Activated B cell treated with CpG ODN at 0.5 μM for 24 hours (primary cell): ENCODE results near the gene NEK9. TPM values are rescaled to one million over a fixed set of nuclear protein-coding genes. Genes with fewer than 3 reads are reported as not detected.
A peak's percentile ranks its signal among the peaks of the same experiment; 100 is the strongest.

Source experiments
- ATAC-seq: fragments of 200-7000 bp; cut with Tn5 transposase; one replicate; pipeline ENCODE4 v1.10.0; 2021; ENCODE audit warnings: low read depth, mild to moderate bottlenecking, moderate library complexity
- CTCF ChIA-PET: fragments of 350-600 bp; sonication (Branson Sonifier 250); formaldehyde crosslinking; loops from one replicate; lab custom pipeline; 2021; ENCODE audit warnings: antibody characterized with exemption; lab: Charles Lee
- POLR2A ChIA-PET: fragments of 350-600 bp; sonication (Branson Sonifier 250); formaldehyde crosslinking; loops from one replicate; lab custom pipeline; 2021; ENCODE audit warnings: antibody characterized with exemption; lab: Charles Lee
- DNase-seq: peaks from one replicate; pipeline ENCODE4 v3.0.0; 2022
- H3K27ac Mint-ChIP-seq: one replicate; pipeline ENCODE4 v1.8.0; 2020; ENCODE audit warnings: mixed read lengths
- H3K27me3 Mint-ChIP-seq: one replicate; pipeline ENCODE4 v1.8.0; 2021; ENCODE audit warnings: mixed read lengths
- H3K36me3 Mint-ChIP-seq: one replicate; pipeline ENCODE4 v1.8.0; 2021; ENCODE audit warnings: low read depth, mixed read lengths
- H3K4me1 Mint-ChIP-seq: one replicate; pipeline ENCODE4 v1.8.0; 2021; ENCODE audit warnings: mixed read lengths
- H3K4me3 Mint-ChIP-seq: one replicate; pipeline ENCODE4 v1.8.0; 2020; ENCODE audit warnings: mild to moderate bottlenecking, mixed read lengths
- H3K9me3 Mint-ChIP-seq: one replicate; pipeline ENCODE4 v1.8.0; 2020; ENCODE audit warnings: mixed read lengths
- intact Hi-C: fragments of 100-400 bp; cut with micrococcal nuclease; formaldehyde crosslinking; loops from one replicate; pipeline ENCODE4 v1.15.1; 2024
- total RNA-seq: library from RNA; stranded (reverse); gene quantifications from 2 replicates; pipeline ENCODE4 v1.2.3, GENCODE V29; 2022
- TF ChIP-seq, protein P1 (sequence below): fragments of 200-600 bp; IDR thresholded peaks from one replicate; pipeline ENCODE4 v1.8.0; 2022; ENCODE audit warnings: antibody characterized with exemption, mild to moderate bottlenecking

The NEK9 gene
- total RNA-seq, 1 donor from 2014 or later, result 97.7 TPM

DNA sequence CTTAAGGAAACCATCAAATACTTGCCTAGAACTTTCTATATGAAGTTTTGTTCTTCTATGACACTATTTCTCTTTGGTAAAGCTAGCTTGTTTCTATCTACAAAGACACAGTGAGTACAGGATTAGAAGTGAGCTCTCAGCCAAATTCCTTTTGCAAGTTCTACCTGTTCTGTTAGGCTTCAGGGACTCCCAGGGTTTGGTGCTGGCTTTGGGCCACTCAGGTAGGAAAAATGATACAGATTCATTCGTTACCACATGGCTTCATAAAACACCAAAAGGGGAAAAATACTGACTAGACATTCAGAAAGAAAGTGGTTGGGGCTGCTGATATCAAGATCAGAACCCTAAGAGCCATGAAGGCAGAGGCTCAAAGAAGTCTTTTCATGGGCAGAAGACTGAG lies 43.6 kb downstream of the NEK9 start:
- ChIA-PET POLR2A (interaction anchor here (0.6 kb wide), 1 partner anchor 40 kb away, joined by 3 read pairs; no protein-coding TSS in a partner anchor), CTCF (interaction anchor here (0.6 to 2.3 kb wide), 4 partner anchors 20 to 494 kb away, joined by 3 to 9 read pairs (median 3); no protein-coding TSS in a partner anchor)
- ATAC-seq (no peak), DNase-seq (no peak)
- no peaks in the 10 kb centered on the region for H3K9me3 Mint-ChIP-seq
- no peak overlapping the region for H3K27ac Mint-ChIP-seq
- no peaks in the 10 kb centered on the region for H3K27me3 Mint-ChIP-seq
- TF ChIP-seq, protein P1, sequence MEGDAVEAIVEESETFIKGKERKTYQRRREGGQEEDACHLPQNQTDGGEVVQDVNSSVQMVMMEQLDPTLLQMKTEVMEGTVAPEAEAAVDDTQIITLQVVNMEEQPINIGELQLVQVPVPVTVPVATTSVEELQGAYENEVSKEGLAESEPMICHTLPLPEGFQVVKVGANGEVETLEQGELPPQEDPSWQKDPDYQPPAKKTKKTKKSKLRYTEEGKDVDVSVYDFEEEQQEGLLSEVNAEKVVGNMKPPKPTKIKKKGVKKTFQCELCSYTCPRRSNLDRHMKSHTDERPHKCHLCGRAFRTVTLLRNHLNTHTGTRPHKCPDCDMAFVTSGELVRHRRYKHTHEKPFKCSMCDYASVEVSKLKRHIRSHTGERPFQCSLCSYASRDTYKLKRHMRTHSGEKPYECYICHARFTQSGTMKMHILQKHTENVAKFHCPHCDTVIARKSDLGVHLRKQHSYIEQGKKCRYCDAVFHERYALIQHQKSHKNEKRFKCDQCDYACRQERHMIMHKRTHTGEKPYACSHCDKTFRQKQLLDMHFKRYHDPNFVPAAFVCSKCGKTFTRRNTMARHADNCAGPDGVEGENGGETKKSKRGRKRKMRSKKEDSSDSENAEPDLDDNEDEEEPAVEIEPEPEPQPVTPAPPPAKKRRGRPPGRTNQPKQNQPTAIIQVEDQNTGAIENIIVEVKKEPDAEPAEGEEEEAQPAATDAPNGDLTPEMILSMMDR, result no peak
- no peak overlapping the region for H3K4me3 Mint-ChIP-seq
- H3K4me1 Mint-ChIP-seq, result no peaks in the 10 kb centered on the region
- H3K36me3 Mint-ChIP-seq, result peaks cover 69% of the 10 kb centered on the region
- intact Hi-C loops, result no loop called here

DNA sequence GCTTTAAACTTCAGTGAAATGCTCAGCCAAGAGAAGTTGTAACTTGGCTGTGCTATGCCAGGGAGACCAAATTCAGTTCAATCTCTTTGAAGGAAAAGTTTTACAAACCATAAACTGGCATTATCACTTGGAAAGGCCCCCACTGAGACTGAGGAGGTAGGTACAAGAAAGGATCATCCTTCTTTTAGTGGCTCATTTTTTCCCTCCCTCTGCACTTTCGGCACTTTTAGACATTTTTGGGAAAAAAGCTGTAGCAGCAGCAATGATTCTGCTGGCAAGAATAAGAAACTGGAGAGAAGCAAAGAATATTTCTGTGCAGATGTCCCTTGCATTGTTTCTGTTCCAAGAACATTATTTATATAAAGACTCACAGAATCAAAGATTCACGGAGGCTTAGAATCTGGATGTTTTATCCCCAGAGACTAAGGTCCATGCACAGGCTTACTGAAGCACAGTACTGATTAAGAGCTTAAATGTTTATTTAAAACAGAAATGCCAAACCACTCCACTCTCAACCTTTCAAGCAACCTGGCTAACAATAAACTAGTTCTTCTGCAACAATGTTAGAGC lies 45.1 kb downstream of the NEK9 start:
- ATAC-seq, result no peak
- POLR2A ChIA-PET, result no interaction called here
- H3K36me3 Mint-ChIP-seq, result peaks cover 53% of the 10 kb centered on the region
- H3K4me3 Mint-ChIP-seq, result no peak overlapping the region
- intact Hi-C loops, result no loop called here
- no peak for DNase-seq
- TF ChIP-seq, protein P1, result no peak
- no peaks in the 10 kb centered on the region for H3K4me1 Mint-ChIP-seq
- CTCF ChIA-PET, result interaction anchor here (1.2 to 2.3 kb wide), 2 partner anchors 176 to 221 kb away, joined by 3 to 9 read pairs; no protein-coding TSS in a partner anchor
- H3K27me3 Mint-ChIP-seq, result no peaks in the 10 kb centered on the region
- no peaks in the 10 kb centered on the region for H3K9me3 Mint-ChIP-seq
- no peak overlapping the region for H3K27ac Mint-ChIP-seq

DNA sequence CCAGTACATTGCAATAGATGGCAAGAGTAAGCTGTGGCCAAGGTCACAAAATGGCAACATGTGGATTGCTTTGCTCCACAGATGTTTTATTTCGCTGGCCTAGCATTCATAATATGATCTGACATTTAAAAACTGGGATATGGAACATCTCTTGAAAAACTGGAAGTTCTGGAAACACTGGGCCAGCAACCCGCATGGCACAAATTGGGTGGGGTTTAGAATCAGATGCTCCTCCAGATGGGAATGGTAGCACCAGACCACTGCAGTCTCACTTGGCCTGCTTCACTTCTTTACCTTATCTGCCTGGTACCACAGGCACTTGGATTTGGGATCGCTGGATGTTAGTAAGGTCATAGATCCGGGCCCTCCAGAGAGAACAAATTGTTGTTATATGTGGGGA lies 47.3 kb downstream of the NEK9 start:
- no peaks in the 10 kb centered on the region for H3K27me3 Mint-ChIP-seq
- POLR2A ChIA-PET, result interaction anchor here (0.6 kb wide), 1 partner anchor 98 kb away, joined by 7 read pairs; no protein-coding TSS in a partner anchor
- ATAC-seq, result no peak
- TF ChIP-seq, protein P1, result no peak
- H3K4me3 Mint-ChIP-seq, result no peak overlapping the region
- intact Hi-C loops, result no loop called here
- no peaks in the 10 kb centered on the region for H3K4me1 Mint-ChIP-seq
- no peak for DNase-seq
- H3K36me3 Mint-ChIP-seq, result peaks cover 34% of the 10 kb centered on the region
- CTCF ChIA-PET, result no interaction called here
- no peak overlapping the region for H3K27ac Mint-ChIP-seq
- H3K9me3 Mint-ChIP-seq, result no peaks in the 10 kb centered on the region

DNA sequence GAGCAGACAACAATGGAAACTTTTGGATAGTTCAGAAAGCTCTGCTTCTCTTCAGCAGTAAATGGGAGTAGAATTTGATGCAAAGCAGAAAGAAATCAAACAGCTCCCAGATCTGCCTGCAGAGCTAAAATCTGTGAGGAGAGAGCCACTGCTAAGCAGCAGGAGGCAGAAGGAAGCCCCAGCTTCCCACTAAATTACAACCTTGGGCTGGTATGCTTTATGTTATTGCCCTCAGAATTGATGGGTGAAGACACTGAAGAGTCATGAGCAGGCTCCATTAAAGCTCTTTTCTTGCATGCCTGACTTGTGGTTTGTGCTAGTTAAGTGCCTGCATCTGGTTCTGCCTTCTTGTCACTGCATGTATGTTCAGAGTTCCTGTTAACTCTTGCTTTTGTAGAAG lies 49.1 kb downstream of the NEK9 start:
- Mint-ChIP-seq H3K9me3 (no peaks in the 10 kb centered on the region), H3K4me3 (no peak overlapping the region), H3K36me3 (peaks cover 16% of the 10 kb centered on the region), H3K27ac (no peak overlapping the region), H3K4me1 (no peaks in the 10 kb centered on the region), H3K27me3 (no peaks in the 10 kb centered on the region)
- CTCF ChIA-PET, result interaction anchor here (1.5 kb wide), 1 partner anchor 11 kb away, joined by 4 read pairs; no protein-coding TSS in a partner anchor
- intact Hi-C loops, result no loop called here
- DNase-seq (no peak), ATAC-seq (no peak)
- POLR2A ChIA-PET, result interaction anchor here (0.5 to 0.6 kb wide), 2 partner anchors 111 to 258 kb away, joined by 3 to 5 read pairs; no protein-coding TSS in a partner anchor
- TF ChIP-seq, protein P1, result no peak

DNA sequence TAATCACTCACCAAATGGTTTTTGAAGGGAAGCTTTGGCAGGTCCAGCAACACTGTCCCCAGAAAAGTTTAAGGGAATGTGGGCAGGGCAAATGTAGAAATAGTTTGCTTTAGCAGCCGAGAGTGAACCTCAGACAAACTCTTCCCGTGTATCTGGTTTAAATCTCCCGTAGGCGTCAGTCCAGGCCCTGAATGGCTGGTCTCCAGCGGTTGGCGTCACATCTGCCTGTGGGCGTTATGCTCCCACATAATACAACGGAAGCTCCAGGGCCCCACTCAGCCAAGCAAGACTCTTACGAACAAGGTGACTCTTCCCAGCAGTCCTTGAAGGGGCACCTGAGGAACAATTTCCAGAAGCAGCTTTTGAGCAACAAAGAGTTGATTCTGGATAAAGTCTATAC lies 56.5 kb downstream of the NEK9 start:
- ATAC-seq (no peak), DNase-seq (no peak)
- Mint-ChIP-seq H3K4me3 (peak overlapping the region; percentile 21), H3K27me3 (no peaks in the 10 kb centered on the region), H3K27ac (no peak overlapping the region), H3K4me1 (no peaks in the 10 kb centered on the region), H3K9me3 (no peaks in the 10 kb centered on the region), H3K36me3 (no peaks in the 10 kb centered on the region)
- intact Hi-C loops, result no loop called here
- ChIA-PET POLR2A (interaction anchor here (0.9 kb wide), 1 partner anchor 54 kb away, joined by 13 read pairs; no protein-coding TSS in a partner anchor), CTCF (interaction anchor here (1.1 kb wide), 1 partner anchor 18 kb away, joined by 3 read pairs; no protein-coding TSS in a partner anchor)
- TF ChIP-seq, protein P1, result no peak
